Measurements from ENCODE around the gene SOX2.

GRCh38 chr3:181699171-181699903, 12.4 kb upstream of the SOX2 start:
- TF ChIP-seq CTCF (IDR thresholded peaks at IDR 0.05) (no peak), POLR2A (IDR thresholded peaks at IDR 0.05) (no peak)

All from esophagus squamous epithelium (tissue), 4 donors.